H1 (cell line): ENCODE data around the gene PLOD1. TPM values are rescaled to one million over a fixed set of nuclear protein-coding genes. Genes with fewer than 3 reads are reported as not detected.

Source experiments
- CTCF ChIA-PET: fragments of 300-600 bp; sonication (Branson Sonifier 250); formaldehyde crosslinking; loops from one replicate; lab custom pipeline; 2021; ENCODE audit not compliant: partially characterized antibody; lab: Charles Lee
- POLR2A ChIA-PET: fragments of 300-600 bp; sonication (Branson Sonifier 250); formaldehyde crosslinking; loops from one replicate; lab custom pipeline; 2021; ENCODE audit warnings: inconsistent platforms; ENCODE audit not compliant: partially characterized antibody; lab: Charles Lee
- DNase-seq, 2 experiments: peaks; one replicate each; pipeline versions ENCODE4 v3.0.0 to v3.0.0-alpha.2; 2010 to 2022; ENCODE audit warnings: low spot score in 2 of 2, low read depth in 1 of 2, mixed read lengths in 1 of 2
- FAIRE-seq: peaks from 2 replicates; lab custom pipeline; 2011; peaks lifted over from hg19 to GRCh38; lab: Jason Lieb, UNC
- H2AFZ ChIP-seq: 2 replicates; pipeline ENCODE4 v1.8.1; 2012; ENCODE audit warnings: low read length, inconsistent platforms
- H2AK5ac ChIP-seq: 2 replicates; pipeline ENCODE4 v1.6.1; 2013; ENCODE audit warnings: low read depth, low read length
- H2BK120ac ChIP-seq: replicated peaks from 2 replicates; pipeline ENCODE3; 2013; ENCODE audit warnings: low read depth, low read length, inconsistent platforms
- H2BK12ac ChIP-seq: 2 replicates; pipeline ENCODE4 v1.6.1; 2013; ENCODE audit warnings: low read depth, low read length
- H2BK15ac ChIP-seq: 2 replicates; pipeline ENCODE4 v1.6.1; 2013; ENCODE audit warnings: low read length
- H2BK20ac ChIP-seq: 2 replicates; pipeline ENCODE4 v1.6.1; 2013; ENCODE audit warnings: low read length
- H2BK5ac ChIP-seq: 2 replicates; pipeline ENCODE4 v1.6.1; 2013; ENCODE audit warnings: low read depth, low read length
- H3K14ac ChIP-seq: 2 replicates; pipeline ENCODE4 v1.6.1; 2013; ENCODE audit warnings: inconsistent platforms; ENCODE audit not compliant: insufficient read length
- H3K18ac ChIP-seq: 2 replicates; pipeline ENCODE4 v1.6.1; 2013; ENCODE audit warnings: low read length; ENCODE audit errors: extremely low read depth
- H3K23ac ChIP-seq: 2 replicates; pipeline ENCODE4 v1.6.1; 2013; ENCODE audit warnings: inconsistent platforms; ENCODE audit not compliant: insufficient read length
- H3K23me2 ChIP-seq: 2 replicates; pipeline ENCODE4 v1.6.1; 2013; ENCODE audit warnings: low read depth, low read length
- H3K27ac ChIP-seq: 2 replicates; pipeline ENCODE4 v1.6.1; 2011; ENCODE audit warnings: low read depth, low read length, inconsistent platforms
- H3K27me3 ChIP-seq, 4 experiments: replicated peaks in 1 of 4; 1 replicate in 1 of 4; 2 replicates in 3 of 4; pipeline versions ENCODE4 v1.6.1 to v1.8.1; 2011 to 2013; ENCODE audit warnings: low read length in 3 of 4, mild to moderate bottlenecking in 3 of 4, inconsistent platforms in 2 of 4, mixed read lengths in 2 of 4, moderate library complexity in 1 of 4; ENCODE audit not compliant: control insufficient read depth in 3 of 4, insufficient read depth in 3 of 4; ENCODE audit errors: extremely low read depth in 1 of 4
- H3K36me3 ChIP-seq, 4 experiments: 2 replicates each; pipeline versions ENCODE4 v1.6.1 to v1.8.1; 2011 to 2013; ENCODE audit warnings: mild to moderate bottlenecking in 4 of 4, low read length in 3 of 4, moderate library complexity in 2 of 4, control low read depth in 1 of 4, inconsistent platforms in 1 of 4; ENCODE audit not compliant: insufficient read depth in 4 of 4, control insufficient read depth in 2 of 4
- H3K4ac ChIP-seq: replicated peaks from 2 replicates; pipeline ENCODE3; 2013; ENCODE audit warnings: low read length, low read depth, mixed read lengths, inconsistent platforms; ENCODE audit not compliant: insufficient read length
- H3K4me1 ChIP-seq, 4 experiments: replicated peaks in 1 of 4; 1 replicate in 1 of 4; 2 replicates in 3 of 4; pipeline versions ENCODE4 v1.6.1 to v1.8.1; 2011 to 2013; ENCODE audit warnings: low read length in 3 of 4, inconsistent platforms in 2 of 4, mixed read lengths in 1 of 4; ENCODE audit not compliant: insufficient read depth in 4 of 4, control insufficient read depth in 3 of 4
- H3K4me2 ChIP-seq, 2 experiments: 2 replicates each; pipeline versions ENCODE4 v1.6.1 to v1.8.1; 2011 to 2013; ENCODE audit warnings: low read depth in 2 of 2, low read length in 2 of 2, control low read depth in 1 of 2, inconsistent platforms in 1 of 2, mild to moderate bottlenecking in 1 of 2; ENCODE audit not compliant: insufficient read depth in 1 of 2
- H3K4me3 ChIP-seq, 4 experiments: fragments of 200-600, 300-600 bp in 1 of 4; sonication (generic), shearing (Covaris generic), sonication (Bioruptor Twin) in 1 of 4; 2 replicates each; pipeline versions ENCODE4 v1.5.1 to v1.8.1; 2011 to 2016; ENCODE audit warnings: low read length in 4 of 4, low read depth in 3 of 4, control low read depth in 2 of 4, inconsistent platforms in 2 of 4, mild to moderate bottlenecking in 2 of 4, mixed read lengths in 1 of 4, moderate library complexity in 1 of 4; ENCODE audit not compliant: insufficient read depth in 2 of 4; ENCODE audit errors: extremely low read depth in 1 of 4
- H3K56ac ChIP-seq: replicated peaks from 2 replicates; pipeline ENCODE3; 2013; ENCODE audit warnings: low read depth, mild to moderate bottlenecking, mixed read lengths, low read length, inconsistent platforms; ENCODE audit not compliant: insufficient read length
- H3K79me1 ChIP-seq: 2 replicates; pipeline ENCODE4 v1.6.1; 2013; ENCODE audit warnings: low read depth, low read length, control low read depth
- H3K79me2 ChIP-seq, 2 experiments: 2 replicates each; pipeline versions ENCODE4 v1.6.1 to v1.8.1; 2012 to 2013; ENCODE audit warnings: low read length in 2 of 2, mild to moderate bottlenecking in 2 of 2, inconsistent platforms in 1 of 2; ENCODE audit not compliant: insufficient read depth in 2 of 2, control insufficient read depth in 1 of 2
- H3K9ac ChIP-seq, 4 experiments: replicated peaks in 1 of 4; 1 replicate in 1 of 4; 2 replicates in 3 of 4; pipeline versions ENCODE4 v1.6.1 to v1.8.1; 2011 to 2013; ENCODE audit warnings: low read depth in 3 of 4, low read length in 3 of 4, control low read depth in 2 of 4, mild to moderate bottlenecking in 2 of 4, moderate library complexity in 2 of 4, inconsistent platforms in 1 of 4; ENCODE audit errors: extremely low read depth in 1 of 4
- H3K9me3 ChIP-seq, 2 experiments: 2 replicates each; pipeline versions ENCODE4 v1.6.1 to v1.8.1; 2012 to 2013; ENCODE audit warnings: mild to moderate bottlenecking in 2 of 2, moderate library complexity in 2 of 2, control low read depth in 1 of 2, inconsistent platforms in 1 of 2, low read depth in 1 of 2, low read length in 1 of 2, mixed read lengths in 1 of 2; ENCODE audit not compliant: insufficient read depth in 2 of 2
- H4K20me1 ChIP-seq, 2 experiments: replicated peaks in 1 of 2; 2 replicates each; pipeline versions ENCODE3 to v1.8.1; 2011 to 2013; ENCODE audit warnings: inconsistent platforms in 2 of 2, low read length in 2 of 2, mild to moderate bottlenecking in 1 of 2; ENCODE audit not compliant: insufficient read depth in 2 of 2, control insufficient read depth in 1 of 2
- H4K5ac ChIP-seq: 2 replicates; pipeline ENCODE4 v1.6.1; 2013; ENCODE audit warnings: low read length, low read depth, mixed read lengths, inconsistent platforms; ENCODE audit not compliant: insufficient read length
- H4K8ac ChIP-seq: 2 replicates; pipeline ENCODE4 v1.8.0; 2013; ENCODE audit warnings: mild to moderate bottlenecking, moderate library complexity, low read length, inconsistent platforms; ENCODE audit not compliant: insufficient read depth; ENCODE audit errors: extremely low read depth
- H4K91ac ChIP-seq: replicated peaks from 2 replicates; pipeline ENCODE3; 2013; ENCODE audit warnings: low read length, mixed read lengths, inconsistent platforms; ENCODE audit not compliant: insufficient read length
- BCL11A ChIP-seq, 2 experiments: IDR thresholded peaks; one replicate each; pipeline ENCODE4 v1.6.1; 2011; ENCODE audit warnings: low read depth in 2 of 2, low read length in 2 of 2, mild to moderate bottlenecking in 2 of 2
- CHD2 ChIP-seq: IDR thresholded peaks from 2 replicates; pipeline ENCODE4 v1.6.1; 2012; ENCODE audit warnings: low read length, improper control_type of control experiment
- KDM1A ChIP-seq: fragments of 200-600, 300-600 bp; sonication (generic); IDR thresholded peaks from 2 replicates; pipeline ENCODE4 v1.7.1; 2016; ENCODE audit warnings: mild to moderate bottlenecking, low read length, borderline replicate concordance
- KDM4A ChIP-seq: IDR thresholded peaks from one replicate; pipeline ENCODE4 v1.7.1; 2012; ENCODE audit warnings: low read depth, mild to moderate bottlenecking, moderate library complexity, low read length, inconsistent platforms; ENCODE audit not compliant: severe bottlenecking
- KDM5A ChIP-seq: fragments of 200-600 bp; IDR thresholded peaks from 2 replicates; pipeline ENCODE4 v1.7.1; 2012; ENCODE audit warnings: mild to moderate bottlenecking, low read length, inconsistent platforms, mixed read lengths
- NANOG ChIP-seq: IDR thresholded peaks from 2 replicates; pipeline ENCODE4 v1.6.1; 2011; ENCODE audit warnings: low read length, low read depth, mild to moderate bottlenecking, inconsistent platforms; ENCODE audit not compliant: insufficient read depth, poor library complexity, severe bottlenecking
- PHF8 ChIP-seq: fragments of 200-600 bp; sonication (generic); conservative IDR thresholded peaks from 2 replicates; pipeline ENCODE4 v1.7.1; 2012; ENCODE audit warnings: low read depth, mild to moderate bottlenecking, inconsistent platforms, low read length, moderate library complexity
- RNF2 ChIP-seq: fragments of 200-900, 300-1000 bp; sonication (generic); IDR thresholded peaks from 2 replicates; pipeline ENCODE4 v1.7.1; 2016; ENCODE audit warnings: borderline replicate concordance, low read depth, mild to moderate bottlenecking, antibody characterized with exemption, low read length; ENCODE audit not compliant: poor library complexity, severe bottlenecking; ENCODE audit errors: missing control alignments
- RXRA ChIP-seq: IDR thresholded peaks from 2 replicates; pipeline ENCODE4 v1.6.1; 2011; ENCODE audit warnings: low read depth, mild to moderate bottlenecking, low read length, moderate library complexity; ENCODE audit not compliant: insufficient read depth
- YY1 ChIP-seq: IDR thresholded peaks from 2 replicates; pipeline ENCODE4 v1.6.1; 2011; ENCODE audit warnings: low read depth, mild to moderate bottlenecking, low read length
- WGBS, 2 experiments: shearing (Covaris generic) in 1 of 2; methylation state at CpG; one replicate each; pipeline versions ENCODE4 v1.1.6 to v1.1.7; 2013 to 2015; ENCODE audit warnings: low lambda C conversion rate in 2 of 2, mixed read lengths in 2 of 2, inconsistent platforms in 1 of 2, low coverage in 1 of 2, missing lambda C conversion rate in 1 of 2; ENCODE audit not compliant: insufficient replicate concordance in 2 of 2, insufficient coverage in 1 of 2, insufficient read length in 1 of 2; ENCODE audit errors: extremely low coverage in 1 of 2, missing lambda C conversion rate in 1 of 2; 5-methylcytosine and 5-hydroxymethylcytosine counted together
- polyA plus RNA-seq, 7 experiments: library from polyadenylated mRNA; depleted of rRNA in 3 of 7; stranded (reverse) in 5 of 7; unstranded in 2 of 7; fragments of >200 nt in 5 of 7; fragments of 200-250 nt in 2 of 7; gene quantifications; 1 replicate in 5 of 7; 2 replicates in 1 of 7; 4 replicates in 1 of 7; pipeline versions ENCODE4 v1.2.1 to v1.2.3, GENCODE V29; 2011 to 2013; ENCODE audit warnings: missing spikeins in 2 of 7, mixed read lengths in 2 of 7
- total RNA-seq: library from RNA; stranded (reverse); fragmentation: NEBNext Ultra II Directional; extraction: Animal tissue kit (Norgen Biotek cat#: 25700); gene quantifications from 2 replicates; pipeline ENCODE4 v1.2.1, GENCODE V29; 2021

Gene PLOD1
- total and polyA plus RNA-seq, 2 of the 8 experiments (the other 6 are each of a cell fraction or from before 2014, with no cell fraction given) = 44.9 to 51.8 TPM

DNA sequence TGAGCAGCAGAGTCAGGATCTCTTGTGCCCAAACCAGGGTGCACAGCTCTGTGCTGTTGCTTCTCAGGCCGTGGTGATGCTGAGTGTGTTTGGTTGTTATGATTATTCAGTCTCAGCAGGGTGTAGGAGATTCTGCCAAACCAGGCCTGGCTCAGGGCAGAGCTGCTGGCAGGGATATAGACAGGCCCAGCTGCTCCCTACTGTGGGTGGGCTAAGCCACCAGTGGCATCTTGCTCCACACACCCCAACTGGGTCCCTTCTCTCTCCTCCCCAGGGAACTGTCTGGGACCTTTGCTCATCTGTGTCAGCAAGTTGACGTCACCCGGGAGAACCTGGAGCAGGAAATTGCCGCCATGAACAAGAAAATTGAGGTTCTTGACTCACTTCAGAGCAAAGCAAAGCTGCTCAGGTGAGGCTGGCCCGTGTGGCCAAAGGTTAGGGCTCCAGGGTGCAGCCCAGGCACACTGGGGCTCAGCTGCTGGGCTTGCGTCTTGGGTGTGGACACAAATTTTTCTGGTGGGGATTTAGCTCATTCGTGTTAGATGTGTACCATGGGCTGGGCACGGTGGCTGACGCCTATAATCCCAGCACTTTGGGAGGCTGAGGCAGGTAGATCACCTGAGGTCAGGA lies 74.9 kb downstream of the PLOD1 start:
- Histone ChIP-seq H2BK120ac (no peak overlapping the region), H3K18ac (no peak overlapping the region), H2BK20ac (no peak overlapping the region), H3K9ac (no peak overlapping the region), H2BK5ac (no peak overlapping the region), H2AFZ (no peak overlapping the region), H2BK12ac (no peak overlapping the region), H3K9me3 (peaks cover 0 to 9% of the 10 kb centered on the region in 2 experiments; a peak in 1 of 4 replicates), H3K4me3 (no peak overlapping the region), H3K4me2 (no peak overlapping the region), H3K27ac (no peak overlapping the region), H3K14ac (no peak overlapping the region), H3K4ac (no peak overlapping the region), H4K20me1 (peaks cover 0 to 11% of the 10 kb centered on the region in 2 experiments), H4K5ac (no peak overlapping the region), H3K56ac (no peak overlapping the region), H2BK15ac (no peak overlapping the region), H3K4me1 (no peaks in the 10 kb centered on the region), H3K23me2 (no peaks in the 10 kb centered on the region), H3K27me3 (no peaks in the 10 kb centered on the region), H3K36me3 (peaks cover 46 to 77% (median 67%) of the 10 kb centered on the region in 4 experiments), H3K79me2 (no peaks in the 10 kb centered on the region), H3K23ac (no peak overlapping the region), H2AK5ac (no peak overlapping the region), H3K79me1 (no peaks in the 10 kb centered on the region; the same call in none of the 2 replicates), H4K91ac (no peak overlapping the region), H4K8ac (no peak overlapping the region; the same call in 1 of the 2 replicates)
- ChIA-PET POLR2A (interaction anchor here (0.8 to 3.0 kb wide), 6 partner anchors 9 to 154 kb away, joined by 3 to 18 read pairs (median 8); partner anchors contain the start of genes MFN2 and MIIP), CTCF (interaction anchor here (1.2 to 3.9 kb wide), 3 partner anchors 8 to 71 kb away, joined by 3 to 26 read pairs (median 5); no protein-coding TSS in a partner anchor)
- FAIRE-seq (no peak), DNase-seq (no peak)
- WGBS, 2 experiments = 90% methylated on average over 9 of the region's 9 CpGs; no CpG with 5 or more reads in 1 of the 2 experiments
- no peak for TF ChIP-seq RNF2
- TF ChIP-seq CHD2 = no peak
- no peak for TF ChIP-seq NANOG
- no peak for TF ChIP-seq KDM4A
- no peak for TF ChIP-seq RXRA
- TF ChIP-seq KDM1A = no peak
- no peak for TF ChIP-seq PHF8
- no peak for TF ChIP-seq YY1
- no peak for TF ChIP-seq KDM5A
- no peak for TF ChIP-seq BCL11A (IDR thresholded peaks at IDR 0.05; ENCODE audit: low read depth in 2 of 2, low read length in 2 of 2)
